Muscle of leg (tissue), 11 donors: ENCODE measurements around the gene RPL10A. TPM values are rescaled to one million over a fixed set of nuclear protein-coding genes. Genes with fewer than 3 reads are reported as not detected.

Source experiments
- DNase-seq: peaks from one replicate; pipeline ENCODE4 v3.0.0; 2013
- H3K27ac ChIP-seq: one replicate; pipeline ENCODE4 v1.5.1; 2013; ENCODE audit warnings: mild to moderate bottlenecking, low read length, control low read depth
- H3K27me3 ChIP-seq: one replicate; pipeline ENCODE4 v1.6.1; 2013; ENCODE audit warnings: low read length; ENCODE audit not compliant: control insufficient read depth, insufficient read depth
- H3K36me3 ChIP-seq: one replicate; pipeline ENCODE4 v1.6.1; 2013; ENCODE audit warnings: low read length; ENCODE audit not compliant: control insufficient read depth, insufficient read depth
- H3K4me1 ChIP-seq: one replicate; pipeline ENCODE4 v1.6.1; 2013; ENCODE audit warnings: low read length; ENCODE audit not compliant: control insufficient read depth, insufficient read depth
- H3K4me3 ChIP-seq: one replicate; pipeline ENCODE4 v1.5.1; 2013; ENCODE audit warnings: low read length, control low read depth
- H3K9me3 ChIP-seq: replicated peaks from 2 replicates; pipeline ENCODE4 v1.6.1; 2013; ENCODE audit warnings: low read depth, low read length; ENCODE audit not compliant: control insufficient read depth
- WGBS: methylation state at CpG from one replicate; pipeline ENCODE4 v1.1.5; 2013; ENCODE audit warnings: missing lambda C conversion rate; ENCODE audit not compliant: insufficient coverage; 5-methylcytosine and 5-hydroxymethylcytosine counted together
- polyA plus RNA-seq, 8 donors: library from polyadenylated mRNA; unstranded; fragments of 120-200 nt; gene quantifications; one replicate each; pipeline versions ENCODE4 v1.2.1 to v1.2.3, GENCODE V29; 2013; ENCODE audit warnings: inconsistent platforms in 1 of 8, low replicate concordance in 1 of 8; ENCODE audit not compliant: insufficient read length in 8 of 8, insufficient read depth in 1 of 8
- total RNA-seq: library from RNA; stranded (reverse); fragments of 120-200 nt; gene quantifications from one replicate; pipeline ENCODE4 v1.2.4, GENCODE V29; 2013

The RPL10A gene
- total and polyA plus RNA-seq, 9 donors, result 2,391 to 3,614 (median 2,521) TPM

DNA sequence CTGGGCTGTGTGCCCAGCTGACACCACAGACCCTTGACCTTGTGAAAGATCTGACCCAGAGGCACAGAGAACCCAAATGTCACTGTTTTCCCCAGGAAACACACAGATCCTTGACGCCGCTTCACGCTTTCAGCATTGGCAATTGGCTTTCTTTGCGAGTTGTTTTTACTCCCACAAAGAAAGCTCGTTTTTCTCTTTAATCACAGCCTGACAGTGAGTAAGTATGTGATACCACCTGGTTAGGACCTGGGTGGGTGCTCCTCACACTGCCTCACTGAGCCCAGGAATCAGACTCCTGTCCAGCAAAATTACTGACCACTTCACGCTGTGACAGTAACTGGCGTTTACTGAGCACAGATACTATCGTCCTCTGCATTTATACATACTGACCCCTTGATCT is 13.0 kb downstream of the RPL10A start:
- Histone ChIP-seq H3K27ac (no peak overlapping the region), H3K4me3 (no peak overlapping the region), H3K36me3 (peaks cover 78% of the 10 kb centered on the region), H3K4me1 (peaks cover 25% of the 10 kb centered on the region), H3K27me3 (peaks cover 7% of the 10 kb centered on the region), H3K9me3 (no peaks in the 10 kb centered on the region)
- WGBS, result 92% methylated on average over 3 of the region's 8 CpGs
- DNase-seq, result no peak

DNA sequence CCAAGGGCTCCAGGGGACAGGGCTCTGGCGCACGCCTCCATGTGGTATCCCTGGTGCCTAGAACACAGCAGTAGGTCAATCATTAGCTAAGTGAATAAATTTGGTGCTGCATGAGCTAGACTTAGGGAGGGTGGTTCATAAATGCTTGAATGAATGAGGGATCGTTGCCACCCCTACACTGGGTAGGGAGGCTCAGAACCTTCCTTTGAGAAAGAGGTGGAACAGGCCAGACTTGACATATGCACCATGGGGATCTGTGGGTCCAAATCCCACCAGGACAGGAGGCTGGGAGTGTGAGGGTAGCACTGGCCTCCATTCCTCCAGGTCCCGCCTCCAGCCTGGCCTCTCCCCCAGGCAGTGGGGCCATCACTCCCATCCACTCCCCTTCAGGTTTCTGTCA is 14.9 kb downstream of the RPL10A start:
- Histone ChIP-seq H3K27ac (no peak overlapping the region), H3K4me1 (peaks cover 38% of the 10 kb centered on the region), H3K4me3 (no peak overlapping the region), H3K27me3 (peaks cover 7% of the 10 kb centered on the region), H3K36me3 (peaks cover 72% of the 10 kb centered on the region), H3K9me3 (no peaks in the 10 kb centered on the region)
- WGBS, result 95% methylated on average over 3 of the region's 4 CpGs
- no peak for DNase-seq

DNA sequence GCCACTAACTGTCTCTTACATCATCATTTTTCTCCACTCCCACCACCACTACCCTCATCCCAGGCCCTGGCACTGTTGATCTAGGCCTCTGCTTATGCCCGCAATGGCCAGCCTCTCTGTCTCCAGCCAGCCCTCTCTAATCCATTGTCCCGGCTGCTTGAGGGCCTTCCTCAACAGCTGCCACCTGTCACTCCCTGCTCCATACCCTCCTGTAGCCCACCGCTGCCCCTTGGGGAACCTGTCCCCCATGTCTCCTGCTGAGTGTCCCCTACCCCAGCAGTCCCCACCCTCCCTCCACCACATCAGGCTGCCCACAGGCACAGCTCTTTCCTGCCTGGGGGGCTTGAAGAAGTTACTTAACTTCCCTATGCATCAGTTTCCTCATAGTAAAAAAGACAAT is 15.3 kb downstream of the RPL10A start:
- Histone ChIP-seq H3K9me3 (no peaks in the 10 kb centered on the region), H3K27me3 (peaks cover 7% of the 10 kb centered on the region), H3K36me3 (peaks cover 67% of the 10 kb centered on the region), H3K27ac (peak overlapping the region; percentile 55), H3K4me3 (no peak overlapping the region), H3K4me1 (peaks cover 42% of the 10 kb centered on the region)
- DNase-seq, result no peak
- WGBS, result 80% methylated on average over 3 of the region's 3 CpGs

DNA sequence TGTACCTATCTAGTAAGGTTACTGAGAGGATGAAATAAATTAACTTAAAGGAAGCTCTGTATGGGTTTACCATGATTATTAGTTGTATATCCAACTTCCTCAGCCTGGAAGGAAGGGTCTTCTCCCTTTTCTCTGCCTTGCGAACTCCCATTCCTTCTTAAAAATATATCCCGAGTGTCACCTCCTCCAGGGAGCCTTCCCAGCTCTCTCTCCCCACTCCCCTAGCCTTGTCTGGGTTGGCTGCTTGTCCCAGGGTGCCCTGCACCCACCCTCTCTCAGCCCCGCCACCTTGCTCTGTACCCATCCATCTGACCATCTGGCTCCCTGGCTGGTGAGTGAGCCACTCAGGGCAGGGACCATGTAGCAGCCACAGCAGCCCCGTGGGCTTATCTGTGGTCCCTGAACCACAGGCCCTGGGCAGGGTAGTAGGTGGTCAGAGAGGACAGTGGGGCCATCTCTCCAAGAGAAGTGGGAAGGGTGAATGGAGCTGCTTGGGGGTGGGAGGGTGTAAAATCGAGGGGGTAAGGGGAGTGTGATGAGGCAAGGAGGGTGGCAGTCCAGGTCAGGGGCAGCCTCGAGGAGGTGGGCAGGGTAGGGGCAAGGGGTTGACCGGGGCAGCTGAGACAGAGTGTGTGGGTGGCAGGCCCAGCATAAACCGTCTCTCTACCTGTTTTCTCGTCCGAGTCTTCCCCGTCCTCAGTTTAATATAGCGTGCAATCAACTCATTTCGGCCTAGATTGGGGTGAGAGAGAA is 15.9 kb downstream of the RPL10A start:
- H3K36me3 ChIP-seq, result peaks cover 66% of the 10 kb centered on the region
- no peak overlapping the region for H3K4me3 ChIP-seq
- no peak for DNase-seq
- H3K4me1 ChIP-seq, result peaks cover 44% of the 10 kb centered on the region
- 83% methylated on average over 8 of the region's 13 CpGs for WGBS
- H3K27ac ChIP-seq, result peak overlapping the region; percentile 55
- H3K27me3 ChIP-seq, result peaks cover 7% of the 10 kb centered on the region
- no peaks in the 10 kb centered on the region for H3K9me3 ChIP-seq

DNA sequence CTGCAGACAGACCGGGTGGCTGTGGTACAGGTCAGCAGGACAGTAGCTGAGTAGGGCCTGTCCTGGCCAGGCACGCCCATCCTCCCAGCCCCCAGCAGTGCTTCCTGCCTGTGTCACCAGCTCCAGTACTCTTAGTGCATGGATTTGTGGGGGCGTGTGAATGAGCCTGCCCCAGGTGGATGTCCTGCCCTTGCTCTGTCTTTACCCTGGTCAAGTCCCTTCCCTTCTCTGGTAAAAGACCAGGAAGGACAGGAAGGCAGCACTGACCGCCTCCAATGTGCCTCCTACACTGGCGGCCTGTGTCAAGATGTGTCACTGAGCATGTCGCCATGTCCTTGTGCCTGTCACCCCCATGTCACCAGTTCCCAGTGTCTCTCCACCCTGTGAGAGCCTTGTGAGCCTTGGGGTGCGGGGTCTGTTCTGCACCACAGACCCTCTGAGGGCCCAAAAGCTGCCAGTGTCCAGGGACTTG is 16.8 kb downstream of the RPL10A start:
- Histone ChIP-seq H3K27ac (peak overlapping the region; percentile 77), H3K9me3 (no peaks in the 10 kb centered on the region), H3K36me3 (peaks cover 58% of the 10 kb centered on the region), H3K4me3 (no peak overlapping the region), H3K4me1 (peaks cover 52% of the 10 kb centered on the region), H3K27me3 (peaks cover 7% of the 10 kb centered on the region)
- WGBS, result 82% methylated on average over 7 of the region's 7 CpGs
- no peak for DNase-seq

DNA sequence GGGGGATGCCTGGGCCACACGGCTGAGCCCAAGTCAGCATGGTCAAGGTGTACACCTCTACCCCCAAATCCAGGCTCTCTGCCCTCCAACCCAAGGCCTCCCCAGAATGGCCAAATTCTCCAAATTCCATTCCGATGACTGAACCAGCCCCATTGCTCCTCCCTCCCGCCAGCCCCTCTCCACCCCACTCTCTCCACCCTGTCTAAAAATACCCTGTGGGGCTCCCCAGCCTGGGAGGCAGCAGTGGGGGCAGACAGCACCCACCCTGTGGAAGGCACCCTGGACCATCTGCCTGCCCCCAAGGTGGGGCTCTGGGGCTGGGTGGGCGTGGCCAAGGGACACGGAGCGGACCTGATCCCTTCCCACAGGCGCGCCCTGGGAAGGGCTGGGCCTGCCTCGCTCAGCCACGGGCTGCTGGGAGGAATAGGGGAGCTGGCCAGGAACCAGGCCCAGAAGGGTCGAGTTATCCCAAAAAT is 17.2 kb downstream of the RPL10A start:
- Histone ChIP-seq H3K4me3 (no peak overlapping the region), H3K9me3 (no peaks in the 10 kb centered on the region), H3K36me3 (peaks cover 53% of the 10 kb centered on the region), H3K4me1 (peaks cover 56% of the 10 kb centered on the region), H3K27ac (peak overlapping the region; percentile 77), H3K27me3 (peaks cover 9% of the 10 kb centered on the region)
- DNase-seq, result no peak
- WGBS, result 47% methylated on average over 3 of the region's 11 CpGs

DNA sequence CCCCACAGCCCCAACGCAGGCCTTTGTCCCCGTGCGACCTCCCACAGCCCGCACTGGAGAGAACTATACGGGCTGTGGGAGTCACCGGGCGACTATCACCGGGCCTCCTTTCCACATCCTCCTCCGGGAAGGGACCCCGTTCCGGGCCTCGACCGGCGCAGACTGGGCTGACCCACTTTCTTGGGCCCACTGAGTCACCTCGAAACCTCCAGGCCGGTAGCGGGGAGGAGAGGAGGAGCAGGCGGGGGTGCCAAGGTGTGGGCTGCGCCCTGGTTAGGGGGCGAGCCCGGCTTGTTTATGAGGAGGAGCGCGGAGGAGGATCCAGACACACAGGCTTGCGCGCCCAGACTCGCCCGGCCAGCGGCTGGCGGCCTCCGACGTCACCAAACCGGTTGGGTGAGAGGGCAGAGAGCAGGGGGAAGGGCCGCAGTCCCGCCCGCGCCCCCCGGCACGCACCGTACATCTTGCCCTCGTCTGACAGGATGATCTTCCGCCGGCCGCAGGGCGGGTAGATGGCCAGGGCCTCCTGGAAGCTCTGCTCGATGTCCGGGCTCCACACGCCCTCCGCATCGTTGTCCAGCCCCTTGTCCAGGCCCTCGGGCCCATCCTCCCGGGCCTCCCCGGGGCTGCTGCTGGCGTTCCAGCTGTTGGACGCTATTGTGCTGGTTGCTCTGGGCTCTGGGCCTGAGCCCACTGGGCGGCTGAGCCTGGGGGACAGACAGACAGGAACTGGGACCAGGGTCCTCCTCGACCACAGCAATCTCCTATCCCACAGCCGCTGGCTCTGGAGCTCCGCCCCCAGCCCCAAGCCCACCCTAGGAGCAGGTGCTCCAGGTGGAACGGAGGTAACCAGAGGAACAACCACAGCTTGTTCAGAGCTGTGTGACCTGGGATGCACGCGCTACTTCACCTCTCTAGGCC is 18.1 kb downstream of the RPL10A start:
- no peak for DNase-seq
- Histone ChIP-seq H3K27me3 (peaks cover 12% of the 10 kb centered on the region), H3K36me3 (peaks cover 45% of the 10 kb centered on the region), H3K9me3 (no peaks in the 10 kb centered on the region), H3K4me3 (no peak overlapping the region), H3K4me1 (peaks cover 65% of the 10 kb centered on the region), H3K27ac (peak overlapping the region; percentile 77)
- 50% methylated on average over 45 of the region's 61 CpGs for WGBS

DNA sequence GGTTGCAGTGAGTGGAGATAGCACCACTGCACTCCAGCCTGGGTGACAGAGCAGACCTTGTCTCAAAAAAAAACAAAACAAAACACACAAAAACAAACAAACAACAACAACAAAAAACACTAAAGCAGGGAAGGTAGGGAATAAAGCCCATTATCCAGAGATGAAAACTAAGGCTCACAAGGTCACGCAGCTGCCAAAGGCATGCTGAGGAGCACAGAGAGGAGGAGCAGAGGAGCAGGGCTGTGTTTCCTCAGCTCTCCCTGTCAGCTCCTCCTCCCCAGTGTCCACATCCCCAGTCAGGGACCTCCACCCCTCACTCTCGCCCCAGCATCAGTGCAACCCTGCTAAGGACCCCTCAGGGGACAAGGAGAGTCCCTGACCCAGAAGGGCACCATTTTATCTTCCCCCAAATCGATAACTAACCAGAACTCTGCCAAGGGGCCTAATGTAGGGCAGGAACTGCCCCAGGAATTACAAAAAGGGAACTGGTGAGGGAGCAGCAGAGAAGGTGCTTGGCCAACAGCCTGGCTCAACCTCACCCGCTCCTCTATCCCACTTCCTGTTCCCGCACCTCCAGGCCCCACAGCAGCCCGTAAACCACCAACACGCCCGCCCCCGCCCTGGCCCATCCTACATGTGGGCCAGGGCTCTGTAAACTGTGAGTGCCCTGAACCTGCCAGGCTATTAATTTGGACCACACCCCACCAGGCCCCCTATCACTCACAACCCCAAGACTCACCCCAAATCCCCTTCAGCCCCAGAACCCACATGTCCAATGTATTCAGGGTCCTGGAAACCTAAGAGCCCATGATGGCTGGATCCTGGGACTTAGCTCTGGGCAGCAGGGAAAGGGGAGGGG is 19.7 kb downstream of the RPL10A start:
- 33% methylated on average over 6 of the region's 9 CpGs for WGBS
- Histone ChIP-seq H3K4me1 (peaks cover 80% of the 10 kb centered on the region), H3K36me3 (peaks cover 33% of the 10 kb centered on the region), H3K27me3 (peaks cover 18% of the 10 kb centered on the region), H3K4me3 (no peak overlapping the region), H3K27ac (peak overlapping the region; percentile 67), H3K9me3 (no peaks in the 10 kb centered on the region)
- no peak for DNase-seq

DNA sequence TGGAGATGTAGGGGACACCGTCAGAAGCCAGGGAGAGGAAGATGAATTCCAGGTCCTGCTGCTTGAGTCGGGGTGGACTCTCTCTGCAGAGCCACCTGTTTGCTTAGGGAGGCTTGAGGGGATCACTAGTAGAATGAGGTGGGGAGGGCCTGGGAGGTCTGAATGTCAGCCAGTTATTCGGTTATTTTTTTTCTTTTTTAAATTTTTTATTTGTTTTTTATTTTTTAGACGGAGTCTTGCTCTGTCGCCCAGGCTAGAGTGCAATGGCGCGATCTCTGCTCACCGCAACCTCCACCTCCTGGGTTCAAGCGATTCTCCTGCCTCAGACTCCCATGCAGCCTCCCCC is 20.3 kb downstream of the RPL10A start:
- no peaks in the 10 kb centered on the region for H3K9me3 ChIP-seq
- H3K4me1 ChIP-seq, result peaks cover 80% of the 10 kb centered on the region
- peaks cover 27% of the 10 kb centered on the region for H3K36me3 ChIP-seq
- peaks cover 18% of the 10 kb centered on the region for H3K27me3 ChIP-seq
- DNase-seq, result no peak
- no peak overlapping the region for H3K4me3 ChIP-seq
- peak overlapping the region; percentile 67 for H3K27ac ChIP-seq
- 71% methylated on average over 7 of the region's 9 CpGs for WGBS
